SK-N-SH (cell line): ENCODE data around the gene SLC41A3. TPM values are rescaled to one million over a fixed set of nuclear protein-coding genes. Genes with fewer than 3 reads are reported as not detected.
"Not testable (repeated sequence)": the region's sequence is repeated elsewhere in the genome, so short reads cannot be mapped to it uniquely, and the experiment has no call there.

ENCODE experiments used
- CTCF ChIA-PET: fragments of 300-600, 350-600 bp; formaldehyde crosslinking; extraction: SDS; loops from one replicate; lab custom pipeline; 2021; lab: Yijun Ruan, JAX
- POLR2A ChIA-PET: fragments of 350-600 bp; sonication (Branson Sonifier 250); formaldehyde crosslinking; extraction: SDS; loops from one replicate; lab custom pipeline; 2020; ENCODE audit warnings: antibody characterized with exemption, inconsistent platforms; lab: Yijun Ruan, JAX
- DNase-seq: peaks from one replicate; pipeline ENCODE4 v3.0.0; 2012
- H2AFZ ChIP-seq: fragments of 200-600 bp; sonication (generic); 2 replicates; pipeline ENCODE4 v1.8.1; 2016; ENCODE audit warnings: antibody characterized with exemption, mild to moderate bottlenecking, low read depth
- H3F3A ChIP-seq: fragments of 200-600 bp; sonication (generic); replicated peaks from 2 replicates; pipeline ENCODE3; 2016; ENCODE audit warnings: antibody characterized with exemption, mild to moderate bottlenecking; ENCODE audit not compliant: insufficient read depth
- H3K27ac ChIP-seq, 2 experiments: fragments of 200-500 bp in 1 of 2; fragments of 200-600 bp in 1 of 2; sonication (Bioruptor generic) in 1 of 2; sonication (generic), shearing (Covaris generic) in 1 of 2; 2 replicates each; pipeline versions ENCODE4 v1.5.1 to v1.6.1; 2014 to 2016; ENCODE audit warnings: low read depth in 2 of 2, inconsistent platforms in 1 of 2, low read length in 1 of 2, mild to moderate bottlenecking in 1 of 2, mixed read lengths in 1 of 2
- H3K27me3 ChIP-seq: fragments of 200-600 bp; sonication (generic), shearing (Covaris generic); 2 replicates; pipeline ENCODE4 v1.6.1; 2016; ENCODE audit warnings: mixed run types; ENCODE audit not compliant: insufficient read depth
- H3K36me3 ChIP-seq, 2 experiments: fragments of 200-500 bp in 1 of 2; fragments of 200-600 bp in 1 of 2; sonication (Bioruptor generic) in 1 of 2; sonication (generic) in 1 of 2; replicated peaks in 1 of 2; 2 replicates each; pipeline versions ENCODE3 to v1.5.1; 2014 to 2016; ENCODE audit warnings: low read length in 1 of 2, mild to moderate bottlenecking in 1 of 2; ENCODE audit not compliant: insufficient read depth in 2 of 2, control insufficient read depth in 1 of 2
- H3K4me1 ChIP-seq, 2 experiments: fragments of 200-500 bp in 1 of 2; fragments of 200-600 bp in 1 of 2; sonication (Bioruptor generic) in 1 of 2; sonication (generic), shearing (Covaris generic) in 1 of 2; 2 replicates each; pipeline versions ENCODE4 v1.5.1 to v1.6.1; 2014 to 2016; ENCODE audit warnings: low read depth in 1 of 2, low read length in 1 of 2, mixed run types in 1 of 2; ENCODE audit not compliant: insufficient read depth in 2 of 2, control insufficient read depth in 1 of 2
- H3K4me2 ChIP-seq: fragments of 200-600 bp; sonication (generic), shearing (Covaris generic); 2 replicates; pipeline ENCODE4 v1.6.1; 2017; ENCODE audit warnings: mixed run types
- H3K4me3 ChIP-seq, 2 experiments: fragments of 200-500 bp in 1 of 2; fragments of 200-600 bp in 1 of 2; sonication (Bioruptor generic) in 1 of 2; sonication (generic), shearing (Covaris generic) in 1 of 2; 2 replicates each; pipeline versions ENCODE4 v1.5.1 to v1.8.1; 2014 to 2016; ENCODE audit warnings: low read depth in 2 of 2, inconsistent platforms in 1 of 2, low read length in 1 of 2, mild to moderate bottlenecking in 1 of 2, mixed read lengths in 1 of 2, moderate library complexity in 1 of 2
- H3K79me2 ChIP-seq: fragments of 200-600 bp; sonication (generic); 2 replicates; pipeline ENCODE4 v1.8.1; 2017; ENCODE audit warnings: mild to moderate bottlenecking; ENCODE audit not compliant: insufficient read depth
- H3K9ac ChIP-seq: fragments of 200-600 bp; sonication (generic); 2 replicates; pipeline ENCODE4 v1.6.1; 2017; ENCODE audit warnings: mixed run types
- H3K9me2 ChIP-seq: fragments of 200-600 bp; sonication (generic); 2 replicates; pipeline ENCODE4 v1.6.1; 2017; ENCODE audit warnings: mixed run types
- H3K9me3 ChIP-seq: fragments of 200-600 bp; sonication (generic); 2 replicates; pipeline ENCODE4 v1.6.1; 2017; ENCODE audit warnings: mixed run types, mild to moderate bottlenecking, moderate library complexity
- H4K20me1 ChIP-seq: fragments of 200-600 bp; sonication (generic); 2 replicates; pipeline ENCODE4 v1.6.1; 2017; ENCODE audit warnings: mild to moderate bottlenecking, mixed run types; ENCODE audit not compliant: insufficient read depth
- CHD2 ChIP-seq: fragments of 150-350 bp; IDR thresholded peaks from 2 replicates; pipeline ENCODE4 v1.6.1; 2018; ENCODE audit warnings: low read length; ENCODE audit not compliant: partially characterized antibody
- EZH2phosphoT487 ChIP-seq: fragments of 200-600 bp; sonication (generic); IDR thresholded peaks from 2 replicates; pipeline ENCODE4 v1.6.1; 2017; ENCODE audit warnings: low read depth, mixed run types, mild to moderate bottlenecking, antibody characterized with exemption, moderate library complexity, borderline replicate concordance
- FOSL2 ChIP-seq: IDR thresholded peaks from 2 replicates; pipeline ENCODE4 v1.4.0; 2012; ENCODE audit warnings: low read depth, mild to moderate bottlenecking, moderate library complexity, borderline replicate concordance
- FOXJ3 ChIP-seq: sonication (generic); formaldehyde crosslinking; IDR thresholded peaks from 2 replicates; pipeline ENCODE4 v1.5.1; 2020; ENCODE audit warnings: mild to moderate bottlenecking, missing genetic modification reagents
- JUND ChIP-seq: IDR thresholded peaks from 2 replicates; pipeline ENCODE4 v1.4.0; 2012
- MXI1 ChIP-seq: IDR thresholded peaks from 2 replicates; pipeline ENCODE4 v1.6.1; 2012; ENCODE audit warnings: mild to moderate bottlenecking, low read depth, low read length, improper control_type of control experiment
- SMC3 ChIP-seq: IDR thresholded peaks from 2 replicates; pipeline ENCODE4 v1.6.1; 2012; ENCODE audit warnings: low read depth, low read length, improper control_type of control experiment
- WGBS: methylation state at CpG from one replicate; pipeline ENCODE4 v1.1.6; 2017; ENCODE audit warnings: low lambda C conversion rate; 5-methylcytosine and 5-hydroxymethylcytosine counted together
- polyA plus RNA-seq, 3 experiments: library from polyadenylated mRNA; depleted of rRNA; stranded (reverse); fragments of >200 nt; gene quantifications; 2 replicates each; pipeline ENCODE4 v1.2.3, GENCODE V29; 2012
- TF ChIP-seq, protein P1 (sequence below): fragments of 150-350 bp; IDR thresholded peaks from 2 replicates; pipeline ENCODE4 v1.6.1; 2016; ENCODE audit warnings: mild to moderate bottlenecking, low read depth, low read length
- TF ChIP-seq, protein P2 (sequence below): IDR thresholded peaks from 2 replicates; pipeline ENCODE4; 2012
- TF ChIP-seq, protein P3 (sequence below): fragments of 200-600 bp; sonication (generic); IDR thresholded peaks from 2 replicates; pipeline ENCODE4 v1.6.1; 2017; ENCODE audit warnings: antibody characterized with exemption, mild to moderate bottlenecking, moderate library complexity

Gene SLC41A3
- polyA plus RNA-seq, 1 of the 3 experiments (the other 2 are of a cell fraction): 53.4 TPM

DNA sequence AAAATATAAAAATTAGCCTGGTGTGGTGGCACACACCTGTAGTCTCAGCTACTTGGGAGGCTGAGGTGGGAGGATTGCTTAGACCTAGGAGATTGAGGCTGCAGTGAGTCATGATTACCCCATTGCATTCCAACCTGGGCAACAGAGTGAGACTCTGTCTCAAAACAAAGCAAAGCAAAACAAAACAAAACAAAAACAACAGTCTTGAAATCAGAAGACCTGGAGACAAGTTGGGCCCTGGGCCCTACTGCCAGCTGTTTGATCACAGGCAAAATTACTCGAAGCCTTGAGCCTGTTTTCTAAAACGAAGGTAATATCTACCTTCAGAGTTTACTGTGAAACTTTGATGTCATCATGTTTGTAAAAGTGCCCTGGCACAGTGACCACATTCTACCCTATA, 115.8 kb downstream of the SLC41A3 start:
- H4K20me1 ChIP-seq, DNase-seq, H3K4me3 ChIP-seq, H3K79me2 ChIP-seq, H3K9me3 ChIP-seq, H3K9ac ChIP-seq, H3K9me2 ChIP-seq, H3K4me2 ChIP-seq, H3F3A ChIP-seq, H2AFZ ChIP-seq, H3K27ac ChIP-seq, POLR2A ChIA-PET, H3K4me1 ChIP-seq, H3K36me3 ChIP-seq: not testable (repeated sequence)
- 93% methylated on average over 2 of the region's 2 CpGs for WGBS
- H3K27me3 ChIP-seq: peaks cover 22% of the 10 kb centered on the region; the same call in 1 of the 2 replicates
- CTCF ChIA-PET: interaction anchor here (0.9 to 1.3 kb wide), 2 partner anchors 16 to 202 kb away, joined by 3 read pairs; no protein-coding TSS in a partner anchor

DNA sequence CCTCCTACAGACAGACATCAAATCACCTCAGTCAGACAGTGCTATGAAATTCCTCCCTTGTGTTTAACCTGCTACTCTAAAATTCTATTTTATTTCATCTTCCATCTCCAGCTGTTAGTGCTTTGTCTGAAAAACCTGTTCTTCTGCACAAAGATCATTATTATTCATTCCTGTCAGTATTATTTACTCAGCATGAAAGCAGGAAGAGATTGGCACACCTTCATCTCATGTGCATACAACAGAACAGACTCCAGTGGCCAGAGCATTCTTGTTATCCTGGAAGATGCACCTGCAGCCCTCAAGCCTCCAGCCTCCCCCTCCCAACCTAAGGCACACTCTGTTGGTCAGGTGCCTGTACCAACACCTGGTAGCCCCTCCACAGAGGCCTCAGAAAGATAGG, 116.8 kb downstream of the SLC41A3 start:
- no peak overlapping the region for H3K27ac ChIP-seq
- ChIA-PET POLR2A (no interaction called here), CTCF (interaction anchor here (0.9 to 1.3 kb wide), 2 partner anchors 15 to 201 kb away, joined by 3 read pairs; no protein-coding TSS in a partner anchor)
- no peaks in the 10 kb centered on the region for H3F3A ChIP-seq
- H3K9me3 ChIP-seq: no peaks in the 10 kb centered on the region
- no peak overlapping the region for H2AFZ ChIP-seq
- H3K9me2 ChIP-seq: no peaks in the 10 kb centered on the region
- peaks cover 22% of the 10 kb centered on the region; the same call in 1 of the 2 replicates for H3K27me3 ChIP-seq
- no peak overlapping the region for H3K4me3 ChIP-seq
- H4K20me1 ChIP-seq: no peaks in the 10 kb centered on the region
- H3K36me3 ChIP-seq: no peaks in the 10 kb centered on the region
- H3K4me2 ChIP-seq: no peak overlapping the region
- peaks cover 0 to 4% of the 10 kb centered on the region in 2 experiments; a peak in 1 of 4 replicates for H3K4me1 ChIP-seq
- no peak for TF ChIP-seq FOSL2
- no peak for TF ChIP-seq EZH2phosphoT487
- TF ChIP-seq FOXJ3 (CRISPR knock-in tag): no peak
- TF ChIP-seq, protein P1, sequence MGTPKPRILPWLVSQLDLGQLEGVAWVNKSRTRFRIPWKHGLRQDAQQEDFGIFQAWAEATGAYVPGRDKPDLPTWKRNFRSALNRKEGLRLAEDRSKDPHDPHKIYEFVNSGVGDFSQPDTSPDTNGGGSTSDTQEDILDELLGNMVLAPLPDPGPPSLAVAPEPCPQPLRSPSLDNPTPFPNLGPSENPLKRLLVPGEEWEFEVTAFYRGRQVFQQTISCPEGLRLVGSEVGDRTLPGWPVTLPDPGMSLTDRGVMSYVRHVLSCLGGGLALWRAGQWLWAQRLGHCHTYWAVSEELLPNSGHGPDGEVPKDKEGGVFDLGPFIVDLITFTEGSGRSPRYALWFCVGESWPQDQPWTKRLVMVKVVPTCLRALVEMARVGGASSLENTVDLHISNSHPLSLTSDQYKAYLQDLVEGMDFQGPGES: no peak
- no peak for TF ChIP-seq CHD2
- TF ChIP-seq, protein P2, sequence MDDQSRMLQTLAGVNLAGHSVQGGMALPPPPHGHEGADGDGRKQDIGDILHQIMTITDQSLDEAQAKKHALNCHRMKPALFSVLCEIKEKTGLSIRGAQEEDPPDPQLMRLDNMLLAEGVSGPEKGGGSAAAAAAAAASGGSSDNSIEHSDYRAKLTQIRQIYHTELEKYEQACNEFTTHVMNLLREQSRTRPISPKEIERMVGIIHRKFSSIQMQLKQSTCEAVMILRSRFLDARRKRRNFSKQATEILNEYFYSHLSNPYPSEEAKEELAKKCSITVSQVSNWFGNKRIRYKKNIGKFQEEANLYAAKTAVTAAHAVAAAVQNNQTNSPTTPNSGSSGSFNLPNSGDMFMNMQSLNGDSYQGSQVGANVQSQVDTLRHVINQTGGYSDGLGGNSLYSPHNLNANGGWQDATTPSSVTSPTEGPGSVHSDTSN: no peak
- no peak for TF ChIP-seq MXI1
- TF ChIP-seq SMC3: no peak
- TF ChIP-seq, protein P3, sequence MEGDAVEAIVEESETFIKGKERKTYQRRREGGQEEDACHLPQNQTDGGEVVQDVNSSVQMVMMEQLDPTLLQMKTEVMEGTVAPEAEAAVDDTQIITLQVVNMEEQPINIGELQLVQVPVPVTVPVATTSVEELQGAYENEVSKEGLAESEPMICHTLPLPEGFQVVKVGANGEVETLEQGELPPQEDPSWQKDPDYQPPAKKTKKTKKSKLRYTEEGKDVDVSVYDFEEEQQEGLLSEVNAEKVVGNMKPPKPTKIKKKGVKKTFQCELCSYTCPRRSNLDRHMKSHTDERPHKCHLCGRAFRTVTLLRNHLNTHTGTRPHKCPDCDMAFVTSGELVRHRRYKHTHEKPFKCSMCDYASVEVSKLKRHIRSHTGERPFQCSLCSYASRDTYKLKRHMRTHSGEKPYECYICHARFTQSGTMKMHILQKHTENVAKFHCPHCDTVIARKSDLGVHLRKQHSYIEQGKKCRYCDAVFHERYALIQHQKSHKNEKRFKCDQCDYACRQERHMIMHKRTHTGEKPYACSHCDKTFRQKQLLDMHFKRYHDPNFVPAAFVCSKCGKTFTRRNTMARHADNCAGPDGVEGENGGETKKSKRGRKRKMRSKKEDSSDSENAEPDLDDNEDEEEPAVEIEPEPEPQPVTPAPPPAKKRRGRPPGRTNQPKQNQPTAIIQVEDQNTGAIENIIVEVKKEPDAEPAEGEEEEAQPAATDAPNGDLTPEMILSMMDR: no peak
- TF ChIP-seq JUND: no peak
- TF ChIP-seq, all 33 proteins: peak for 0
- Histone ChIP-seq H3K9ac (no peak overlapping the region), H3K79me2 (no peaks in the 10 kb centered on the region)
- DNase-seq: no peak
